ENCODE results near the gene CCNL1.

CCNL1 gene

DNA sequence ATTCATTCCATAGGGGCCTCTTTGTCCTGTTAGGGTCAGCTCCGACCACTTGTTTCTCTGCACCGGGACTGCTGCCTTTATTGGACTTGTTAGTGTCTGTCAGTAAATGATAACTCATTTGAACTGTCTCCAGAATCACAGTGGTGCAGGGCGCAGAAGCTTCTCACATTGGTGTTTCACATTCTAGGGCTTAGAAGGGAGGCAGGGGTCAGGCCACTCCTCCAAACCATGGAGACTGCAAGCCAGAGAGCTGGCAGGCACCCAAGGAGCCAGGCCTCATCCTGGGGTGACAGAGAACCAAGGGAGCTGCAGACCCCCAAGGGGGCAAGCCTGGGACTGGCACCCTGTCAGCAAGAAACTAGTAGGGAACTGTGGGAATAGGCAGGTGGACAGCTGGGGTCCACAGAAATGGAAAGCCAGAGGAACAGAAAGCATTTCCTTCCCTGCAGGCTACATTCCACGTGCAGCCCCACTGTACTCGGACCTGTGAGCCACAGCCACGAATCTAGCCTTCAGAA, 49.1 kb downstream of the CCNL1 start:
- no peak for ATAC-seq
- no peak for TF ChIP-seq POU6F1 (CRISPR knock-in tag; IDR thresholded peaks at IDR 0.05; ENCODE audit: borderline replicate concordance, low read depth)
- TF ChIP-seq RARB (CRISPR knock-in tag; IDR thresholded peaks at IDR 0.05): no peak
- no peak for TF ChIP-seq PPARA (CRISPR knock-in tag; IDR thresholded peaks at IDR 0.05; ENCODE audit: borderline replicate concordance)
- no peak for TF ChIP-seq ZNF565 (CRISPR knock-in tag; conservative IDR thresholded peaks at IDR 0.05; ENCODE audit: low read depth)
- no peak for TF ChIP-seq BACH2 (CRISPR knock-in tag; IDR thresholded peaks at IDR 0.05; ENCODE audit: borderline replicate concordance)
- TF ChIP-seq GLIS3 (CRISPR knock-in tag; IDR thresholded peaks at IDR 0.05): no peak
- no peak for TF ChIP-seq CSDC2 (CRISPR knock-in tag; IDR thresholded peaks at IDR 0.05)
- no peak for TF ChIP-seq ESRRG (CRISPR knock-in tag; IDR thresholded peaks at IDR 0.05)
- TF ChIP-seq OSR1 (CRISPR knock-in tag; IDR thresholded peaks at IDR 0.05): no peak
- TF ChIP-seq ZFP30 (CRISPR knock-in tag; IDR thresholded peaks at IDR 0.05): no peak
- TF ChIP-seq ARNTL (CRISPR knock-in tag; IDR thresholded peaks at IDR 0.05; ENCODE audit: borderline replicate concordance, low read depth): no peak
- TF ChIP-seq ZFP3 (CRISPR knock-in tag; IDR thresholded peaks at IDR 0.05): no peak
- TF ChIP-seq, protein P1, sequence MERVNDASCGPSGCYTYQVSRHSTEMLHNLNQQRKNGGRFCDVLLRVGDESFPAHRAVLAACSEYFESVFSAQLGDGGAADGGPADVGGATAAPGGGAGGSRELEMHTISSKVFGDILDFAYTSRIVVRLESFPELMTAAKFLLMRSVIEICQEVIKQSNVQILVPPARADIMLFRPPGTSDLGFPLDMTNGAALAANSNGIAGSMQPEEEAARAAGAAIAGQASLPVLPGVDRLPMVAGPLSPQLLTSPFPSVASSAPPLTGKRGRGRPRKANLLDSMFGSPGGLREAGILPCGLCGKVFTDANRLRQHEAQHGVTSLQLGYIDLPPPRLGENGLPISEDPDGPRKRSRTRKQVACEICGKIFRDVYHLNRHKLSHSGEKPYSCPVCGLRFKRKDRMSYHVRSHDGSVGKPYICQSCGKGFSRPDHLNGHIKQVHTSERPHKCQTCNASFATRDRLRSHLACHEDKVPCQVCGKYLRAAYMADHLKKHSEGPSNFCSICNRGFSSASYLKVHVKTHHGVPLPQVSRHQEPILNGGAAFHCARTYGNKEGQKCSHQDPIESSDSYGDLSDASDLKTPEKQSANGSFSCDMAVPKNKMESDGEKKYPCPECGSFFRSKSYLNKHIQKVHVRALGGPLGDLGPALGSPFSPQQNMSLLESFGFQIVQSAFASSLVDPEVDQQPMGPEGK (CRISPR knock-in tag; IDR thresholded peaks at IDR 0.05; ENCODE audit: borderline replicate concordance): no peak
- no peak for TF ChIP-seq ISL1 (CRISPR knock-in tag; IDR thresholded peaks at IDR 0.05)
- TF ChIP-seq, protein P2, sequence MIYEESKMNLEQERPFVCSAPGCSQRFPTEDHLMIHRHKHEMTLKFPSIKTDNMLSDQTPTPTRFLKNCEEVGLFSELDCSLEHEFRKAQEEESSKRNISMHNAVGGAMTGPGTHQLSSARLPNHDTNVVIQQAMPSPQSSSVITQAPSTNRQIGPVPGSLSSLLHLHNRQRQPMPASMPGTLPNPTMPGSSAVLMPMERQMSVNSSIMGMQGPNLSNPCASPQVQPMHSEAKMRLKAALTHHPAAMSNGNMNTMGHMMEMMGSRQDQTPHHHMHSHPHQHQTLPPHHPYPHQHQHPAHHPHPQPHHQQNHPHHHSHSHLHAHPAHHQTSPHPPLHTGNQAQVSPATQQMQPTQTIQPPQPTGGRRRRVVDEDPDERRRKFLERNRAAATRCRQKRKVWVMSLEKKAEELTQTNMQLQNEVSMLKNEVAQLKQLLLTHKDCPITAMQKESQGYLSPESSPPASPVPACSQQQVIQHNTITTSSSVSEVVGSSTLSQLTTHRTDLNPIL (CRISPR knock-in tag; IDR thresholded peaks at IDR 0.05; ENCODE audit: low read depth): no peak

DNA sequence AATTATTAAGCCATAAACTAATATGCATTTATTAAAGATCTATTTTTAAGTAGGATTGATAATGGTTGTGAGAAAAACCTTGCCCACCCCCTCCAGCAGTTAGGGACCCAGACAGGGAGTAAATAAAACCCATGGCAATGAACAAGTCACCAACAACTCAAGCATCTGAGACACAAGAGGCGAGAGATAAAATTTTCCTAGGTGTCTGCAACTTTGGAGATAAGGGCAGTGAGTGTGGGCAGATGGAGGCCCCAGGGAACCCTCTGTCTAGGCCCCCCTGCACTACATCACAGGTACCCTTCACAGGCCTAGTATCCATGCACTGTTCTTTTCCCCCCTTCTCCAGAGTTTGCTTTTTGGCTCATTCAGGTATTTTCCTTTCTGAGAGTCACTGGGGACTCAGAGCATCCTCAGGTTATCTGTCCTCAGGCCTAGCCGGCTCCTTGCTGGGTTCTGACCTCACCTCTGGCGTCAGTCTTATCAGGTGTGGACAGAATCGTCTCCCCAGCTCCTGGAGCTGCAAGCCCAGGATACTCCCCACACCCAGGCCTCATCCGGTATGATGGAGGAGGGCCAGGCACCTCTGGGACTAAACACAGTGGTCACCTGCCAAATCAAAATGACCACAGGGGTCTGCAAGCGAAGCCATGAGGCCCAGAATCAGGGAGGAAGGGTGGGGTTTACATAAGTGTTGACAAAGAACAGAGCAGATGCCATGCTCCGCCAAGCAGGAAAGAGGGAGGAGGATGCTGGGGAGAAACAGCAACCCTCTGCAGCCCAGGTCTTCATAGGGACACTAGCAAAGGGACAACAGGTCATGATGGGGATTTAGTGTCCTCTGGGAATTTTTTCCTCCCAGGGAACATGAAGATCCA, 50.4 kb downstream of the CCNL1 start:
- ATAC-seq: no peak
- no peak for TF ChIP-seq POU6F1 (CRISPR knock-in tag; IDR thresholded peaks at IDR 0.05; ENCODE audit: borderline replicate concordance, low read depth)
- TF ChIP-seq ISL1 (CRISPR knock-in tag; IDR thresholded peaks at IDR 0.05): no peak
- TF ChIP-seq RARB (CRISPR knock-in tag; IDR thresholded peaks at IDR 0.05): no peak
- no peak for TF ChIP-seq TCF4 (CRISPR knock-in tag; IDR thresholded peaks at IDR 0.05; ENCODE audit: borderline replicate concordance)
- TF ChIP-seq, protein P2 (CRISPR knock-in tag; IDR thresholded peaks at IDR 0.05; ENCODE audit: low read depth): no peak
- TF ChIP-seq ZNF565 (CRISPR knock-in tag; conservative IDR thresholded peaks at IDR 0.05; ENCODE audit: low read depth): no peak
- no peak for TF ChIP-seq ZFP30 (CRISPR knock-in tag; IDR thresholded peaks at IDR 0.05)
- TF ChIP-seq CSDC2 (CRISPR knock-in tag; IDR thresholded peaks at IDR 0.05): no peak
- TF ChIP-seq ZFP3 (CRISPR knock-in tag; IDR thresholded peaks at IDR 0.05): no peak
- no peak for TF ChIP-seq BACH2 (CRISPR knock-in tag; IDR thresholded peaks at IDR 0.05; ENCODE audit: borderline replicate concordance)
- TF ChIP-seq ZNF8 (CRISPR knock-in tag; IDR thresholded peaks at IDR 0.05): no peak
- TF ChIP-seq TOX (CRISPR knock-in tag; IDR thresholded peaks at IDR 0.05; ENCODE audit: borderline replicate concordance): no peak
- no peak for TF ChIP-seq ZNF70 (CRISPR knock-in tag; IDR thresholded peaks at IDR 0.05)
- TF ChIP-seq, protein P1 (CRISPR knock-in tag; IDR thresholded peaks at IDR 0.05; ENCODE audit: borderline replicate concordance): no peak
- TF ChIP-seq, protein P3, sequence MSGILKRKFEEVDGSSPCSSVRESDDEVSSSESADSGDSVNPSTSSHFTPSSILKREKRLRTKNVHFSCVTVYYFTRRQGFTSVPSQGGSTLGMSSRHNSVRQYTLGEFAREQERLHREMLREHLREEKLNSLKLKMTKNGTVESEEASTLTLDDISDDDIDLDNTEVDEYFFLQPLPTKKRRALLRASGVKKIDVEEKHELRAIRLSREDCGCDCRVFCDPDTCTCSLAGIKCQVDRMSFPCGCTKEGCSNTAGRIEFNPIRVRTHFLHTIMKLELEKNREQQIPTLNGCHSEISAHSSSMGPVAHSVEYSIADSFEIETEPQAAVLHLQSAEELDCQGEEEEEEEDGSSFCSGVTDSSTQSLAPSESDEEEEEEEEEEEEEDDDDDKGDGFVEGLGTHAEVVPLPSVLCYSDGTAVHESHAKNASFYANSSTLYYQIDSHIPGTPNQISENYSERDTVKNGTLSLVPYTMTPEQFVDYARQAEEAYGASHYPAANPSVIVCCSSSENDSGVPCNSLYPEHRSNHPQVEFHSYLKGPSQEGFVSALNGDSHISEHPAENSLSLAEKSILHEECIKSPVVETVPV (CRISPR knock-in tag; IDR thresholded peaks at IDR 0.05): no peak
- TF ChIP-seq, protein P4, sequence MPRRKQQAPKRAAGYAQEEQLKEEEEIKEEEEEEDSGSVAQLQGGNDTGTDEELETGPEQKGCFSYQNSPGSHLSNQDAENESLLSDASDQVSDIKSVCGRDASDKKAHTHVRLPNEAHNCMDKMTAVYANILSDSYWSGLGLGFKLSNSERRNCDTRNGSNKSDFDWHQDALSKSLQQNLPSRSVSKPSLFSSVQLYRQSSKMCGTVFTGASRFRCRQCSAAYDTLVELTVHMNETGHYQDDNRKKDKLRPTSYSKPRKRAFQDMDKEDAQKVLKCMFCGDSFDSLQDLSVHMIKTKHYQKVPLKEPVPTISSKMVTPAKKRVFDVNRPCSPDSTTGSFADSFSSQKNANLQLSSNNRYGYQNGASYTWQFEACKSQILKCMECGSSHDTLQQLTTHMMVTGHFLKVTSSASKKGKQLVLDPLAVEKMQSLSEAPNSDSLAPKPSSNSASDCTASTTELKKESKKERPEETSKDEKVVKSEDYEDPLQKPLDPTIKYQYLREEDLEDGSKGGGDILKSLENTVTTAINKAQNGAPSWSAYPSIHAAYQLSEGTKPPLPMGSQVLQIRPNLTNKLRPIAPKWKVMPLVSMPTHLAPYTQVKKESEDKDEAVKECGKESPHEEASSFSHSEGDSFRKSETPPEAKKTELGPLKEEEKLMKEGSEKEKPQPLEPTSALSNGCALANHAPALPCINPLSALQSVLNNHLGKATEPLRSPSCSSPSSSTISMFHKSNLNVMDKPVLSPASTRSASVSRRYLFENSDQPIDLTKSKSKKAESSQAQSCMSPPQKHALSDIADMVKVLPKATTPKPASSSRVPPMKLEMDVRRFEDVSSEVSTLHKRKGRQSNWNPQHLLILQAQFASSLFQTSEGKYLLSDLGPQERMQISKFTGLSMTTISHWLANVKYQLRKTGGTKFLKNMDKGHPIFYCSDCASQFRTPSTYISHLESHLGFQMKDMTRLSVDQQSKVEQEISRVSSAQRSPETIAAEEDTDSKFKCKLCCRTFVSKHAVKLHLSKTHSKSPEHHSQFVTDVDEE (CRISPR knock-in tag; IDR thresholded peaks at IDR 0.05): no peak
- TF ChIP-seq OSR1 (CRISPR knock-in tag; IDR thresholded peaks at IDR 0.05): no peak
- no peak for TF ChIP-seq SNAI2 (CRISPR knock-in tag; IDR thresholded peaks at IDR 0.05)
- TF ChIP-seq ARNTL (CRISPR knock-in tag; IDR thresholded peaks at IDR 0.05; ENCODE audit: borderline replicate concordance, low read depth): no peak
